K562 (cell line): ENCODE results near the gene ICA1. TPM values are rescaled to one million over a fixed set of nuclear protein-coding genes. Genes with fewer than 3 reads are reported as not detected.

ENCODE experiments used
- BACH1 ChIP-seq: fragments of 200-800 bp; sonication (Bioruptor generic); IDR thresholded peaks from 2 replicates; pipeline ENCODE4 v1.6.1; 2016; ENCODE audit warnings: missing genetic modification characterization, missing compliant biosample characterization
- CTBP1 ChIP-seq: fragments of 450-650 bp; IDR thresholded peaks from 2 replicates; pipeline ENCODE4 v1.6.1; 2016; ENCODE audit warnings: borderline replicate concordance
- ERF ChIP-seq: fragments of 450-650 bp; formaldehyde crosslinking; IDR thresholded peaks from 2 replicates; pipeline ENCODE4 v1.4.0; 2020; ENCODE audit warnings: mild to moderate bottlenecking, mixed read lengths
- EZH2 ChIP-seq: IDR thresholded peaks from 2 replicates; pipeline ENCODE4 v1.6.1; 2012; ENCODE audit warnings: low read depth, mild to moderate bottlenecking, inconsistent platforms, low read length, borderline replicate concordance
- HCFC1 ChIP-seq: IDR thresholded peaks from 2 replicates; pipeline ENCODE4 v1.6.1; 2012; ENCODE audit warnings: low read depth, low read length, improper control_type of control experiment
- HDAC1 ChIP-seq, 2 experiments: fragments of 450-650 bp; IDR thresholded peaks; 2 replicates each; pipeline ENCODE4 v1.6.1; 2016 to 2017; ENCODE audit warnings: inconsistent platforms in 1 of 2, mild to moderate bottlenecking in 1 of 2, moderate library complexity in 1 of 2
- IRF9 ChIP-seq: fragments of 450-650 bp; IDR thresholded peaks from 2 replicates; pipeline ENCODE4 v1.6.1; 2016; ENCODE audit warnings: missing biosample characterization, missing genetic modification characterization
- JUND ChIP-seq, 2 experiments: IDR thresholded peaks; 2 replicates in 1 of 2; 3 replicates in 1 of 2; pipeline ENCODE4 v1.6.1; 2011; ENCODE audit warnings: borderline replicate concordance in 2 of 2, low read depth in 2 of 2, low read length in 2 of 2, improper control_type of control experiment in 1 of 2, missing biosample characterization in 1 of 2, missing genetic modification characterization in 1 of 2, missing genetic modification reagents in 1 of 2
- L3MBTL2 ChIP-seq: fragments of 450-650 bp; IDR thresholded peaks from 2 replicates; pipeline ENCODE4 v1.6.1; 2016; ENCODE audit warnings: mild to moderate bottlenecking, moderate library complexity
- MYNN ChIP-seq, 2 experiments: sonication (generic); formaldehyde crosslinking in 1 of 2; IDR thresholded peaks; 2 replicates each; pipeline versions ENCODE4 v1.5.0 to v1.6.1; 2016 to 2020; ENCODE audit warnings: antibody characterized with exemption in 1 of 2, missing genetic modification reagents in 1 of 2
- NR2C1 ChIP-seq, 2 experiments: fragments of 450-650 bp; IDR thresholded peaks; 2 replicates each; pipeline ENCODE4 v1.6.1; 2017; ENCODE audit warnings: mild to moderate bottlenecking in 2 of 2, antibody characterized with exemption in 1 of 2, inconsistent platforms in 1 of 2, missing compliant biosample characterization in 1 of 2, missing genetic modification characterization in 1 of 2
- NR4A1 ChIP-seq, 2 experiments: fragments of 250-450 bp in 1 of 2; fragments of 450-650 bp in 1 of 2; sonication (Bioruptor Pico) in 1 of 2; IDR thresholded peaks; 2 replicates each; pipeline versions ENCODE4 v1.4.0 to v1.6.1; 2016 to 2020; ENCODE audit warnings: mild to moderate bottlenecking in 2 of 2, missing compliant biosample characterization in 1 of 2, missing genetic modification characterization in 1 of 2, moderate library complexity in 1 of 2
- POLR2G ChIP-seq: fragments of 200-400 bp; formaldehyde crosslinking; IDR thresholded peaks from 2 replicates; pipeline ENCODE4 v1.6.1; 2017; ENCODE audit warnings: low read depth, mild to moderate bottlenecking, antibody characterized with exemption, low read length, moderate library complexity
- POLR3G ChIP-seq: IDR thresholded peaks from 2 replicates; pipeline ENCODE4 v1.6.1; 2011; ENCODE audit not compliant: insufficient read length, insufficient replicate concordance; ENCODE audit errors: extremely low read depth
- ZNF316 ChIP-seq: fragments of 450-650 bp; IDR thresholded peaks from 2 replicates; pipeline ENCODE4 v1.6.1; 2016
- ZNF436 ChIP-seq: fragments of 250-450, 450-650 bp; sonication (Bioruptor Pico); formaldehyde crosslinking; IDR thresholded peaks from 2 replicates; pipeline ENCODE4 v1.7.0; 2020; ENCODE audit warnings: mild to moderate bottlenecking
- ZSCAN32 ChIP-seq: fragments of 450-650 bp; formaldehyde crosslinking; IDR thresholded peaks from 2 replicates; pipeline ENCODE4 v1.4.0; 2020; ENCODE audit warnings: mild to moderate bottlenecking, moderate library complexity
- polyA plus RNA-seq, 8 experiments: library from polyadenylated mRNA; depleted of rRNA in 4 of 8; stranded (reverse) in 5 of 8; unstranded in 3 of 8; fragments of >200 nt; fragmentation: Nextera tagmentation in 2 of 8; fragmentation: Illumina TruSeq in 1 of 8; extraction: Ambion mirVana in 2 of 8; extraction: Trizol in 1 of 8; gene quantifications; 2 replicates each; pipeline versions ENCODE4 v1.2.1 to v1.2.3, GENCODE V29; 2011 to 2014; ENCODE audit warnings: inconsistent platforms in 1 of 8, missing spikeins in 1 of 8
- total RNA-seq, 7 experiments: library from RNA; depleted of rRNA in 6 of 7; stranded (reverse); fragments of >200 nt in 6 of 7; fragmentation: Illumina TruSeq in 2 of 7; extraction: Trizol in 2 of 7; gene quantifications; 2 replicates each; pipeline versions ENCODE4 v1.2.1 to v1.2.3, GENCODE V29; 2011 to 2021; ENCODE audit warnings: low replicate concordance in 1 of 7
- TF ChIP-seq, protein P1 (sequence below): fragments of 450-650 bp; formaldehyde crosslinking; IDR thresholded peaks from 2 replicates; pipeline ENCODE4 v1.4.0; 2020; ENCODE audit warnings: mild to moderate bottlenecking, mixed read lengths
- TF ChIP-seq, protein P2 (sequence below): sonication (generic); formaldehyde crosslinking; IDR thresholded peaks from 2 replicates; pipeline ENCODE4 v1.5.0; 2020; ENCODE audit warnings: missing genetic modification reagents
- TF ChIP-seq, protein P3 (sequence below): fragments of 250-450 bp; sonication (Bioruptor Pico); IDR thresholded peaks from 2 replicates; pipeline ENCODE4 v1.8.0; 2021; ENCODE audit warnings: mild to moderate bottlenecking, moderate library complexity
- TF ChIP-seq, protein P4 (sequence below): sonication (generic); formaldehyde crosslinking; IDR thresholded peaks from 2 replicates; pipeline ENCODE4 v1.8.0; 2022; ENCODE audit warnings: missing genetic modification reagents, mild to moderate bottlenecking, borderline replicate concordance

The ICA1 gene
- total and polyA plus RNA-seq, 9 of the 15 experiments (the other 6 are each of a cell fraction or from before 2014, with no cell fraction given), result 7.1 to 22.3 (median 16.4) TPM

DNA sequence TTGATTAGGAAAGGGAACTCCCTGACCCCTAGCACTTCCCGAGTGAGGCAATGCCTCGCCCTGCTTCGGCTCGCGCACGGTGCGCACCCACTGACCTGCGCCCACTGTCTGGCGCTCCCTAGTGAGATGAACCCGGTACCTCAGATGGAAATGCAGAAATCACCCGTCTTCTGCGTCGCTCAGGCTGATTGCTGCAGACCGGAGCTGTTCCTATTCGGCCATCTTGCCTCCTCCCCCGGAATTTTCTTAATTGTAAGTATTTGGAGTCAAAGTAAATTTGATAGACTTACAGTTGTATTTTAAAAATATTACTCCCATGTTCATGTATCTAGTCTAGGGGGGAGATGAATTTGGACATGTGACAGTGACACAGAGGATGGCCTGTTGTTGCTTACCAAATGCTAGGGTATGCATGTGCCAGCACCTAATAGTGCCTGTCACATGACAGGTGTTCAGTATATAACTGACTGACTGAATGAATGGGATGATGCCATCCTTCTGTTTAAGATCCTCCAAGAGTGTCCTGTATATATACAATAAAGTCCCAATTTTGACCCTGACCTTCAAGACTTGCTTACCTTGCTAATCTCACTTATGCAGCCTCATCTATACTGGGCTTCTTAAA is 42.0 kb upstream of the ICA1 start (continued):
- TF ChIP-seq, protein P1, sequence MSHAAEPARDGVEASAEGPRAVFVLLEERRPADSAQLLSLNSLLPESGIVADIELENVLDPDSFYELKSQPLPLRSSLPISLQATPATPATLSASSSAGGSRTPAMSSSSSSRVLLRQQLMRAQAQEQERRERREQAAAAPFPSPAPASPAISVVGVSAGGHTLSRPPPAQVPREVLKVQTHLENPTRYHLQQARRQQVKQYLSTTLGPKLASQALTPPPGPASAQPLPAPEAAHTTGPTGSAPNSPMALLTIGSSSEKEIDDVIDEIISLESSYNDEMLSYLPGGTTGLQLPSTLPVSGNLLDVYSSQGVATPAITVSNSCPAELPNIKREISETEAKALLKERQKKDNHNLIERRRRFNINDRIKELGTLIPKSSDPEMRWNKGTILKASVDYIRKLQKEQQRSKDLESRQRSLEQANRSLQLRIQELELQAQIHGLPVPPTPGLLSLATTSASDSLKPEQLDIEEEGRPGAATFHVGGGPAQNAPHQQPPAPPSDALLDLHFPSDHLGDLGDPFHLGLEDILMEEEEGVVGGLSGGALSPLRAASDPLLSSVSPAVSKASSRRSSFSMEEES (CRISPR knock-in tag), result peak; percentile 87
- TF ChIP-seq JUND (IDR thresholded peaks at IDR 0.05; ENCODE audit: borderline replicate concordance, low read depth, low read length) (peak; percentile 5; the same call in 1 of the 2 replicates), JUND (tag; IDR thresholded peaks at IDR 0.05; ENCODE audit: borderline replicate concordance, low read depth, low read length) (0 out of 3 replicates have a peak, but pooled peaks have one; percentile 17), ZSCAN32 (CRISPR knock-in tag) (no peak), L3MBTL2 (peak; percentile 93), BACH1 (tag) (0 out of 2 replicates have a peak, but pooled peaks have one; percentile 19), POLR2G (peak; percentile 75), NR2C1 (IDR thresholded peaks at IDR 0.05) (peak; percentile 32; the same call in 1 of the 2 replicates), NR2C1 (tag; IDR thresholded peaks at IDR 0.05) (no peak), EZH2 (no peak), POLR3G (no peak), ERF (CRISPR knock-in tag) (0 out of 2 replicates have a peak, but pooled peaks have one; percentile 53), ZNF436 (CRISPR knock-in tag) (no peak), HCFC1 (no peak), ZNF316 (peak; percentile 87), CTBP1 (peak; percentile 38; the same call in 1 of the 2 replicates), HDAC1 (IDR thresholded peaks at IDR 0.05) (peak in 1 of 2 experiments; percentile 27; a peak in 1 of 4 replicates), MYNN (IDR thresholded peaks at IDR 0.05) (no peak), MYNN (CRISPR knock-in tag; IDR thresholded peaks at IDR 0.05) (no peak), IRF9 (tag) (no peak), NR4A1 (CRISPR knock-in tag; IDR thresholded peaks at IDR 0.05) (no peak), NR4A1 (tag; IDR thresholded peaks at IDR 0.05) (peak; percentile 65; the same call in 1 of the 2 replicates)
- TF ChIP-seq, protein P2, sequence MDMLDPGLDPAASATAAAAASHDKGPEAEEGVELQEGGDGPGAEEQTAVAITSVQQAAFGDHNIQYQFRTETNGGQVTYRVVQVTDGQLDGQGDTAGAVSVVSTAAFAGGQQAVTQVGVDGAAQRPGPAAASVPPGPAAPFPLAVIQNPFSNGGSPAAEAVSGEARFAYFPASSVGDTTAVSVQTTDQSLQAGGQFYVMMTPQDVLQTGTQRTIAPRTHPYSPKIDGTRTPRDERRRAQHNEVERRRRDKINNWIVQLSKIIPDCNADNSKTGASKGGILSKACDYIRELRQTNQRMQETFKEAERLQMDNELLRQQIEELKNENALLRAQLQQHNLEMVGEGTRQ (CRISPR knock-in tag), result peak; percentile 58; the same call in 1 of the 2 replicates
- TF ChIP-seq, protein P3, sequence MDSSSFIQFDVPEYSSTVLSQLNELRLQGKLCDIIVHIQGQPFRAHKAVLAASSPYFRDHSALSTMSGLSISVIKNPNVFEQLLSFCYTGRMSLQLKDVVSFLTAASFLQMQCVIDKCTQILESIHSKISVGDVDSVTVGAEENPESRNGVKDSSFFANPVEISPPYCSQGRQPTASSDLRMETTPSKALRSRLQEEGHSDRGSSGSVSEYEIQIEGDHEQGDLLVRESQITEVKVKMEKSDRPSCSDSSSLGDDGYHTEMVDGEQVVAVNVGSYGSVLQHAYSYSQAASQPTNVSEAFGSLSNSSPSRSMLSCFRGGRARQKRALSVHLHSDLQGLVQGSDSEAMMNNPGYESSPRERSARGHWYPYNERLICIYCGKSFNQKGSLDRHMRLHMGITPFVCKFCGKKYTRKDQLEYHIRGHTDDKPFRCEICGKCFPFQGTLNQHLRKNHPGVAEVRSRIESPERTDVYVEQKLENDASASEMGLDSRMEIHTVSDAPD (CRISPR knock-in tag), result no peak
- TF ChIP-seq, protein P4, sequence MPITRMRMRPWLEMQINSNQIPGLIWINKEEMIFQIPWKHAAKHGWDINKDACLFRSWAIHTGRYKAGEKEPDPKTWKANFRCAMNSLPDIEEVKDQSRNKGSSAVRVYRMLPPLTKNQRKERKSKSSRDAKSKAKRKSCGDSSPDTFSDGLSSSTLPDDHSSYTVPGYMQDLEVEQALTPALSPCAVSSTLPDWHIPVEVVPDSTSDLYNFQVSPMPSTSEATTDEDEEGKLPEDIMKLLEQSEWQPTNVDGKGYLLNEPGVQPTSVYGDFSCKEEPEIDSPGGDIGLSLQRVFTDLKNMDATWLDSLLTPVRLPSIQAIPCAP, result no peak
